B cell (primary cell): ENCODE measurements around the gene ADAMTS12.

ENCODE experiments used
- CTCF ChIP-seq: fragments of 200-600 bp; IDR thresholded peaks from one replicate; pipeline ENCODE4 v1.8.0; 2022; ENCODE audit warnings: antibody characterized with exemption, mild to moderate bottlenecking
- EZH2 ChIP-seq: IDR thresholded peaks from 2 replicates; pipeline ENCODE4 v1.6.1; 2012; ENCODE audit warnings: borderline replicate concordance, low read depth, mild to moderate bottlenecking, moderate library complexity, low read length; ENCODE audit not compliant: insufficient read depth, poor library complexity, severe bottlenecking

DNA sequence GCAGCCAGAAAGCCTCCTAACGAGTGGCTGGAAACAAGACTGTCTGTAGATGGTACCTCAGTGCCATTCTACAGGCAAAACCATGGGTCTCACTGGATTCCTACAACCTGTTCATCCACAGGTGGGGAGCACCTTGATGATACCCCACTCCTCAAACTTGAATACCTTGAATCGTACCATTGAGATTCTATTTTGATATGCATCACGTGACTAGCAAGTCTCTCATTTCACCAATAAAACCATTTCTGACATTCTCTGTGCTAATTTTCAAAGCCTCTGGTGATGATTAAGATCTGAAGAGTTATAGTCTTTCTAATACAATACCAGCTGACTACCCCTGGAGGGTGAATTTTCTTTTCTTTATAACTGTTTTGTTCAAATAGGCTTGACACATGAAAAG is 188.9 kb downstream of the ADAMTS12 start:
- TF ChIP-seq CTCF = no peak
- TF ChIP-seq EZH2 = no peak
